CD4-positive, alpha-beta T cell treated with Interferon alpha-2 for 1 hour (primary cell): Measurements from ENCODE around the gene ATRN.

Experiments
- DNase-seq, 2 donors: peaks; one replicate each; pipeline ENCODE4 v3.0.0-alpha.2; 2020 to 2022

The ATRN gene

DNA sequence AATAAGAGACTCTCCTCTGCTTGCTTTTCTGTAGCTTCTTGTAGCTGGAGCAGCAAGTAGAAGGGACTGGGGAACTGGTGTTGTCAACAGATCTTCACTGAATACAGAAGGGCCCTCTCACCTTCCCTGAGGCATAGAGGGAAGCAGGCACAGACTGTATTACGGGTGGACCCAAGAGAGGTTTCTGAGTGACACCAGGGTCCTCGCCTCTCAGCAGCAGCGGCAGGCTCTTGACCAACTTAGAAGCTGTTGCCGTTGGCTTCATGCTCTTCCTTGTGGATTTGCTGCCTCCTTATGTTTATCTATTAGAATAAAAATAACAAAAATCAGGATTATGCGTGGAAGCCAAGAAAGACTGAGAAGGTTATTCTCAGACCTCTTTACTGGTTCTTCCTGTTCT is 160.7 kb downstream of the ATRN start:
- DNase-seq = no peak

DNA sequence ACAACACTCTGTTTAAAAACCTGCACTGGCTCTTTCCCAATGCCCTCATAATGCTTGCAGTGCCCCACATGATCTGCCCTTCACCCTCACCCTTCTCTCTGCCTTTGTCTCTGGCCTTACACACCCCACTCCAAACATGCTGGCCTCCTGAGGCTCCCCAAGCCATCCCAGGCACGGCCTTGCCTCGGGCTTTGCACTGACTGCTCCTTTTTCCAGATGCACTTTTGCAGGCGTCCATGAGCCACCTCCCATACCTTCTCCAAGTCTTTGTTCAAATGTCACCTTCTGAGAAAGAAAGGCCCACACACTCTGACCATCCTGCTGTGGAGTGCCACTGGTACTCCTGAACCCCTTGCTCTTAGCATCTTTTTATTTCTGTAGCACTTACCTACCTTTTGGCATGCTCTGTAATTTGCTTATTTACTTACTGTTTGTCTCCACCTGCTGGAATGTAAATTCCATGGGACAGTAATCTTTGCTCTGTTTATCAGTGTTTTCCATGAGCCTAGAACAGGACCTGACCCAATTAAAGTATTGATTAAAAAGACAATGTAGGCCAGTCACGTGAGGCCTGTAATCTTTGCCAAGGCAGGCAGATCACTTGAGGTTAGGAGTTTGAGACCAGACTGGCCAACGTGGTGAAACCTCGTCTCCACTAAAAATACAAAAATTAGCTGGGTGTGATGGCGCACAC is 161.6 kb downstream of the ATRN start:
- no peak for DNase-seq

DNA sequence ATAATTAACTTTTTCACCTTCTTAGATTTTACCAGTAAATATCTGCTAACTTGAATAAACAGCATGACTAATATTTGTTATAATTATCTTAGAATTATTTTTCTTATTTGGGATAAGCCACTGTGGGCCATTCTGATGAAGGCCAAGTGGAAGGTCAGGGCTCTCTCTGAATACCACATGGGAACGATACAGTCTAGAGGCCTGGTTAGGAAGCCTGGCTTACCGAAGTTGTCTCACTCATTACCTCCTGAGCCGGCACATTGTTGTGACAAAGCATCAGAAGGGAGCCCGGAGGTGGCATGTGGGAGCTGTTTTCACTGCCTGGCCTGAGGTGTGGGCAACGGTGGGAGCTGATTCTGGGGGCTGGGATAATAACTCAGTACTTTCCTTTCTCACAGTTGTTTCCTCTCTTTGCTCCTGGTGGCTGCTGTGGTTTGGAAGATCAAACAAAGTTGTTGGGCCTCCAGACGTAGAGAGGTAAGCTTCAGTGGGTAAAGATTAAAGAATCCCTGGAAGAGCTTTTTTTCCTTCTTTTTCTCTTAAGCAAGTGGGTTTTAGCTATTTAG is 163.2 kb downstream of the ATRN start:
- DNase-seq = no peak

DNA sequence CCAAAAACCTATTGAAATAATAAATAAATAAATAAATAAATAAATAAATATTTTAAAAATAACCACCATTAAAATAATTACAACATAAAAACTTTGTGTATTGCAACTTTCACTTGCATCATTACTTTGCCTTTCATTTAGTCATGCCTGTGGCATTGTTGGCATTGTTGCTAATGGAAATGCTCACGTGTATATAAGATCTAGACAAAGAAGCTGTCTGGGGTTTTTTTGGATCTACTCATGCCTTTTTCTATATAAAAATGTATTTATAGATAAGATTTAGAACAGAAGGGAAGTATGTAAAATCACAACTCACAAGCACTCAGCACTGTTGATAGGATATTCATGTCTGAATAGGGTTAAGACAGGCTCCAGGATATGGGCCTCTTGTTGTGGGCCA is 164.5 kb downstream of the ATRN start:
- DNase-seq = no peak

DNA sequence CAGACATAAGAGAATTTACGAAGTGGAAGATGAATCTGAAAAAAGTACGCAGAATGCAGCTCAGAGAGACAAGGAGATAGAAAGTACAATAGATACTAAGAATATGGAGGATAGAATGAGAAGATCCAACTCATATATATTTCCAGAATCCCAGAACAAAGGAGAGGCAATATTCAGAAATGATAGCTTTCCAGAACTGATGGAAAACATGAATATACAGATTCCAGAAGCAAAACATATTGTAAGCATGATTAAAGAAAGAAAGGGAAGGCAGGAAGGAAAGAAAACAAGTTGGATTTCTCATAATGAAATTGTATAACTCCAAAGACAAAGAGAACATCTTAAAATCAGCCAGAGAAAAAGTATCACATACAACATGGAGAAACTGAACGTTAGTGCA is 169.4 kb downstream of the ATRN start:
- DNase-seq = no peak

DNA sequence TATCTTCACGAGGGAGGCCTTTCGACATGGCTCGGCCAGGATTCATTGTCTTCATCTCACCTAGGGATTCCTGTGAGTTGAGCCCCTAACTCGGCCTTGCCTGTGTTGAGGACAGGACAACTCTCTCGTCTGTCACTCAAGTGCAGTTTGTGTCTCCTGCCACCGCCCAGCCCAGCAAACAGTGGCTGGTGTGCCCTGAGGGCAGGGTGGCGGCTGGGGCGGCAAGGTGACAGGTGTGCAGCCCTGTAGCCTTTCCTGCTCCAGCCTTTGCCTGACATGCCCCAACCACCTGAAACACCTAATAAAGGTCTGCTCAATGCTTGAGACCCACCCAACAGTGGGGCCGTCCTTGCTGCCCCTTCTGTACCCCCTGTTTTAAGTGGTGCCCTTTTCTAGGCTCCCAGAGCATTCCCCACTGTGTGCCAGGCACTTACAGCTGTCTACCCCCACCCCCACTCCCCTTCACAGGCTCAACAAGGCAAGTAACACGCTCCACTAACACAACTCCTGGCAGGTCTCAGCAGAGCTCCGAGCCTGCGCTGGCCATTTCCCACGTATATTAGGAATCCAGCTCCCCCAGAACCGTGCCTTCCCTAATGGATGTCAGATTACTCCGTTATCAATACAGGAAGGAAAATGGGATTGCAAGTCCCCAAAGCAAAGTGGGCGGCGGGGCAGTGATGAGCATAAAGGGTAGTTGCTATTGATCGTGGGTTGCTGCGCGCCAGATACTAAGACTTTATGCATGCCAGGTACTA is 174.7 kb downstream of the ATRN start:
- no peak for DNase-seq

DNA sequence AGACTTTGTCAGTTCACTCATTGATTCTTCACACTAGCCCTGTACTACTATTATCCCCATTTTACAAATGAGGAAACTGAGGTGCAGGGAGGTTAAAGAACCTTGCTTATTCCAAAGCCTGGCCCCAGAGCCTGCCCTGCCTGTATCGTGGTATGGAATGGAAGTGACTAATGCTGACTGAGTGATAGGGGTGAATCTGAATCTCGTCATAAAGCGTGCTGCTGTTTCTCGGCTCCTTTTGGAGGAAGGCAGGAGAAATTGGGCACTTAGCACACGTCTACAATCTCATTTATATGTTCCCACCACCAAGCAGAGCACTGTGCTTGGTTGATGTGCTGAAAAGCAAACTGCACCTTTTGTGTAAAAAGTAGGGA is 175.2 kb downstream of the ATRN start:
- DNase-seq = no peak

DNA sequence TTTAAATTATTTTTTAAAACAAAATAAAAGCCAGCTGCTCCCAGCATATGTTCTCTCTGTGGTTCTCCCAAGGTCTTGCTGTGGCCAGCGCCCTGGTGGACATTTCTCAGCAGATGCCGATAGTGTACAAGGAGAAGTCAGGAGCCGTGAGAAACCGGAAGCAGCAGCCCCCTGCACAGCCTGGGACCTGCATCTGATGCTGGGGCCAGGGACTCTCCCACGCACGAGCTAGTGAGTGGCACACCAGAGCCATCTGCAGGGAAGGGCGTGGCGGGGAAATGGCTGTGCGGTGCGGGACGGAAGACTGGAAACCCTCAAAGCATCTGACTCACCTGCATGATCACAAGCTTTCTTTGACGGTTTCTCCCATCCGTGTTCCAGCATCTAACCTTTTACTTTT is 175.8 kb downstream of the ATRN start:
- DNase-seq = no peak

DNA sequence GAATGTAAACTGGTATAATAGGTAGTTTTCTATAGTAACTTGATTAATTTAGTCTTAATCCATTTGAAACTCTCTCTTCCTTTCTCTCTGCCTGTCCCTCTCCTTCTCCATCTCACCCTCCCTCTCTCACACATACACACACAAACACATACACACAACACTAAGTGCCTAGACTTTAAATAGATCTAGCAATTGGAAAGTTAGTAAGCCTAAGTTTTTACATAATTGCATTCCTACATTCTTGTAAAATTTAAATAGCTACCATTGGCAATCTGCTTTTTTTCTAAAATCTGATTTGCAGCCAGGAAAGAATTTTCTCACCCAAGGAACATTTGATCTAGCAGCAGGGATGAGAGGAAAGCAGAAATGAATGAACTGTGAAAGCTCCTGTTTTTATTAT is 176.7 kb downstream of the ATRN start:
- no peak for DNase-seq

DNA sequence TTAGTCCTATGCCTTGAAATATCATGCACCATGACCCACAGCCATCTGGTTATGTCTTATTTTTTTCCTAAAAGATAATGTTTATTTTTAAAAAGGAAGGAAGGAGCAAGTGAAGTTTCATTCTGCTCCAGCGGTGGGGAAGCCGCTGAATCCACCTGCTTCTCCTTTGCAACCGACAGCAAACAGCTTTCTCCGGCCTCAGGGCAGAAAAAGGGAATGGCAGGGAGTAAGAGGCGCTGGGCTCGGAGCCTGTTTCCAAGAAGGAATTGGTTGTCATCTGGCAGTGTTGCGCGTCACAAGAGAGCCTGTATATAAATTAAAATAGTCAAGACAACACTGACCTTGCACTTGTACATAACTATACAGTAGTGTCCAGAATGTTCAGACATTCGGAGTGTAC is 178.1 kb downstream of the ATRN start:
- DNase-seq = no peak

DNA sequence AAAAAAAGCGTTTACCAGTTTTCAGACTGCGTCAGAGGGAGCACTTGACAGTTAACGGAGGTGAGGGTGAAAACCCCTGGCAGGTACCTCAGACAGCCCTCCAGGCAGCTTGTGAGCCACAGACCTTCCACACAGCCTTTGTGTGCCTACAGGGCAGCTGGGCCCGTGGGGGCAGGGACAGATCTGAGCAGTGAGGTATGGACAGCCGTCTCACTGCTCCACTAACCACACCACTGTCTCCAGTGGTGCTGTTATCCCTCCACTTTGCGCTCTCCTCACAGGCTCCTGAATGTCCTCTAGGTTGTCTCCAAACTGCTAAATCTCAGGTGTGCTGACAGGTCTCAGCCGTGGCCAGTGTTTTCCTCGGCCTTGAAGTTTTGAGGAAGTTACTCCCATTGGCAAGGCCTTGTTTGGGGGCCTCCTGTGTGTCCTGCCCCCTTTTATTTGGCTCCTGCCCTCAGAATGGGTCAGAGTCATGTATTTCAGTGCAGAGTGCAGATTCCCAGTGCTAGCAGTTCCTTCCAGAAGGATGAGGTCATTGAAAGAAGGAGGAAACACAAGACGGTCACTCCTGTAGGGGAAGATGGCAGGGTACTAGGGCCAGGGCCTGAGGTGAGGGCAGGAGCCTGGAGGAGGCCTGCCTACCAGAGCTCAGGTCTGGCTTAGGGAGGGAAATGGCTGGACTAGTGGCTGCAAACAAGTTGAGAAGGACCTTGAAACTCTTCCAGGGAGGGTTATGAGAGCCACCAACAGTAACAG is 180.6 kb downstream of the ATRN start:
- no peak for DNase-seq

DNA sequence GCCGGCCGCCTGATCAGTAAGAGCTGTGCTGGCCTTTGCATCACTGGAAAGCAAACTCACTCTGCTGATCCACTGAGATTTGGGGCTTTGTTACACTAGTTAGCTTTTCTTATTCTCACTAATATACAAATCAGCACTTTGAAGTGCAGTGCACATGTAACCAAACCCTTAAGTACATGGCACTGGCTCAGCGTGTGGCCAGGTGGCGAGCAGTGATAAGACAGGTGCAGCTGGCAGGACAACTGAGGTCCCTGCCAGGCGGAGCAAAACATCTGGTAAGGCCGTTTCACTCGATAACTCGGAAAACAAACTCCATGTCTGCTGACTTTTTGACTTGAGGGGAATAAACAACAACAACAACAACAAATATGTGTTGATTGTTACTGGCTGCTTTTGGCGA is 181.4 kb downstream of the ATRN start:
- DNase-seq = no peak

DNA sequence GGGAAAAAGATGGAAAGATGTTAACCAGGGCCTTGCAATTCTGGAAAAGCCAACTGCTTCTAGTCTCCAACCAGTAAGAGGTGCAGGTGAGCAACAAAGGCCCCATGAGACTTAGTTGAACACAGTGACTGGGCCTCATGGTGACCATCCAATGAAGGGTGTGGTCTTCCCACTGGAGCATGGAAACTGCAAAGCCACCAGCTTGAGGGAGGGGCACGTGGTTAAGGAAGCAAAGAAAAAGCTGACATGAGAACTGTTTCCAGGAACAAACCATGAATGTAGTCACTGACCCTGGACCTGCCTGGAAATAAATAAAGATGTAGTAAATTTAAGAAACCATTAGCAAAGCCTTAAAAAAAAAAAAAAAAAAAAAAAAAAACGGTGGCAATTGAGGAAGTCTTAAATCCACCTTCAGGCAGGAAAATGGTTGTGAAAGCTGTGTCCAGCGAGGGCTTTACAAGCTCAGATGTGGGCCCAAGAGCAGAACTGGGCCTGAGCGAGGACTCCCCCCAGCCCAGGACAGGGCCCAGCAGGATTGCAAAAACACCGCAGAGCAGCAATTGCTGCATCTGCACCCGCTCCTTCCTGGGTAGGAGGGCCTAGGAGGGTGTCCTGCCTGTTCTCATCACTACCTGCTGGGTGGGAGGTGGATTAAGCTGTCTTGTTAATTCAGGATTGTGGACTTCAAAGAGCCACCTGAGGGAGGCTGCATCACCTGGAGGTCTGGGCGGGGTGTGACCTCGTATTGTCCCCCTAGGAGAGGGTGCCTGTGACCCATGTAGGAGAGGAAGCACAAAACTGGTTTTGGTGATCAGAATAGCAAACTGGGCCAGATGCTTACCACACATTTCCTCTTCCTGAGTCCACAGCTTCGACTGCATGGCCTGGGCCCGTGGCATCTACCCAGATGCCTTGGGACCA is 182.1 kb downstream of the ATRN start:
- no peak for DNase-seq

DNA sequence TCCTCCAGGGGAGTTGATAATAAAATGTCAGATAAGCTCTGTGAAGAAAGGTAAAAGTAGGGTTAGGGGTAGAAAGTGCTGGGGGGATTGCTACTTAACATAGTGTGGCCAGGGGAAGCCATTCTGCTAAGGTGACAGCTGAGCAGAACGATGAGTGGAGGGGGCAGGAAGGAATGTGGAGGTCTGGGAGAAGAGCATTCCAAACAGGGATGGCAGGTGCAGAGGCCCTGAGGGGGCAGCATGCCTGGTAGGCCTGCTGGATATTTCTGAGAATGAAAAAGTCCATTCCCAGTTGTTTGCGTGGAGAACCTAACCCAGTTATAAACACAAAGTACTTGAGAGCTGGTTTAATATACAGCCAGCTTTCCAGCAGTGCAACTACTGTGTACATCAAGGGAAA is 183.1 kb downstream of the ATRN start:
- DNase-seq = no peak

DNA sequence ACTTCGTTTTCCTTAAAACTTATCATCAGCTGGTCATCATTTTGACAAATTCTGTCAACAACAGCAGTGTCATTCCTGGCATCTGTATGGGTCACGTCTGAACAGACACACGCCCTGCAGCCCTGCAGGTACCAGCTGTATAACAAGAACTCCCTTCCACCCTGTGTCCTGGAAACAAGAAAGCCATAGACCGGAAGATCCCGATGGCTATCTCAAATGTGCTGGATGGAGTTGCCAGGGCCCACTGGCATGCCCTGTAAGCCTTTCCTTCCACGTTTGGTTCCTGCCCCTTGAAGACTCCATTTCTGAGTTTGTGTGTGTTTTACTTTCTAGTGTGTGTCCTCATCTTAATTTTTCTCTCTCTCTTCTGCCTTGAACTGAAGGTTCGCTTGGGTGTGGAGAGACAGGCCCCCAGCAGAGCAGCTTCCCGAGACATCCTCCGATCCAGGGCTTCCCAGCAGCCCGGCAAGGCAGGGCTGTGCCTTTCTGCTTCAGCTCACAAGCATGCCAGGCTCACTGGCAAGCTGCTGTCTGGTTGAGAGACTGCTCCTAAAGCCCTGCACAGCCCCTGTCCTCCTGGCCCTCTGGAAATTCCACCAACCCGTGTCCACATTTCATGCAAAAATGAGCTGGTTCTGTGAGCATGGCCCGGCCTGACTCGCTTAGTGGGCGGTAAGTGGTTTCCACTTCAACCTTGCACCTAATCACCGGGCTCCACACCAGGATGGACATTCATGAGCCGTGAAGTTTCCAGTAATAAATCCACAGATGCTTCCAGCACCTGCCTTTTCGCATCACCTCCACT is 183.7 kb downstream of the ATRN start:
- DNase-seq = no peak

DNA sequence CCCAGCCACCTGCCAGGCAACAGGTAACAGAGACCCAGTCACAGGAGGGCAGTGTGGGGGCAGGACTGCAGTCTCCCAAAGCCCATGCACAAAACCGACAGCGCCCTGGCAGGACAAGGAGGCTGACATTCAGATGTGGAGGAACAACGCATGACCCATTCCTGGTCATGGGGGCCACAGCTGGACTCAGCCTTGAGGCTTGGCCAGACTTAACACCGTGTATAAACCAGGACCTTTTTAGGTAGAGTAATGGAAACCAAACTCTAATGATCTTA is 184.2 kb downstream of the ATRN start:
- no peak for DNase-seq

DNA sequence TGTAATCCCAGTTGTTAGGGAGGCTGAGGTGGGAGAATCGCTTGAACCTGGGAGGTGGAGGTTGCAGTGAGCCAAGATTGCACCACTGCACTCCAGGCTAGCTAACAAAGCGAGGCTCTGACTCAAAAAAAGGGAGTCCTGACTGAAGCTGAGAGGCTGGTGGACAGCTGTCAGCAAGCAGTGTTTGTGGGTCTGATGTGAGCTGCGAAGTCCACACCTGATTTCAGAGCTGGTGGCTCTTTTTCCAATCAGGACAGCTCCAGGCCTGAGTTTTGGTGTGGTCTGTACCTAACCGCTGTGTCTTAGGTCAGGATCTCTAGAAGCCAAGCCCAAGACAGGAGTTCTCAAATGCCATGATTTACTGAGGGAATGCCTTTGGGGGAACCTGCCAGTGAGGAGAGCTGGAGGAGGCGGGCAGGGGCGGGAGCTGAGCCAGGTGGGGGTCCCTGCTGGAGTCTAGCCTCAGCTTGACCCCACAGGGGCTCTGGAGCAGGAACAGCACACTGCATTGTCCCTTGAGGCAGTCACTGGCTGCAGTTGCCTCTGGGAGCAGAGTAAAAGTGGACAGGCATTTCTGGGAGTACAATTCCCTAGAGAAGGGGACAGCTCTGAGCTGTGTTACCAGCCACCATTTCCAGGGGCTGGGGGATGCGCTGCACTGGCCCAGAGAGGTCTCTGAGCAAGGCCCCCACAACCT is 187.3 kb downstream of the ATRN start:
- no peak for DNase-seq

DNA sequence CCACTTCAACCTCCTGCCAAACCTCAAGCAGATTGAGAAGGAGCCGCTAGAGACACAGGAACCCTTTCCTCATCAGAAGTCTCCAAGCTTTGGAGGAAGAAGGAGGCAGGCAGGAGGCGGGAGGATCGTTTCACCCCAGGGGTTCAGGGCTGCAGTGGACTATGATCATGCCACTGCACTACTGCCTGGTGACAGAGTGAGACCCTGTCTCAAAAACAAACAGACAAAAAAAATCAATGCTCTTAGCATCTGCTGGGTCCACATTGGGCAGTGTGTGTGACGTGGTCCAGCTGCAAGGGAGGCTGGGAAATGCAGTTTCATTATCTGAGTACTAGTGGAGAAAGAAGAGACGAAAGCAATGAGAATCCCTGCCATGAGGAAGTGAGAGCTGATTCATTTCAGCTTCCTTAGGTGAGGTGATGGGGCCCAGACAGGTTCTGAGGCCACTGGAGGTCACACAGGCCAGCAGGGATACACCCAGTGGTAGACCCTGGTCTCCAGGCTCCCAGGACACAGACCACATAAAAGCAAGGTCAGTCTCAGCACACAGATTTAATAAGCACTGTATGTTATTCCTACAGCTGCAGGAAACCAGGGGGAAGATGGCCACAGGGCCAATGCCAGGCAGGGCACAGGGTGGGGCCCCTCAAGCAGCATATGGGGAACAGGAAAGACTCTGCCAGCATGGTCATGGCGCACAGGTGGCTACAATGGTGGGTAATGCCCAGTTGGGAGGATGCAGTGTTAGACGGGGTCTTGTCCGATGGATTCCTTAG is 188.1 kb downstream of the ATRN start:
- DNase-seq = no peak

DNA sequence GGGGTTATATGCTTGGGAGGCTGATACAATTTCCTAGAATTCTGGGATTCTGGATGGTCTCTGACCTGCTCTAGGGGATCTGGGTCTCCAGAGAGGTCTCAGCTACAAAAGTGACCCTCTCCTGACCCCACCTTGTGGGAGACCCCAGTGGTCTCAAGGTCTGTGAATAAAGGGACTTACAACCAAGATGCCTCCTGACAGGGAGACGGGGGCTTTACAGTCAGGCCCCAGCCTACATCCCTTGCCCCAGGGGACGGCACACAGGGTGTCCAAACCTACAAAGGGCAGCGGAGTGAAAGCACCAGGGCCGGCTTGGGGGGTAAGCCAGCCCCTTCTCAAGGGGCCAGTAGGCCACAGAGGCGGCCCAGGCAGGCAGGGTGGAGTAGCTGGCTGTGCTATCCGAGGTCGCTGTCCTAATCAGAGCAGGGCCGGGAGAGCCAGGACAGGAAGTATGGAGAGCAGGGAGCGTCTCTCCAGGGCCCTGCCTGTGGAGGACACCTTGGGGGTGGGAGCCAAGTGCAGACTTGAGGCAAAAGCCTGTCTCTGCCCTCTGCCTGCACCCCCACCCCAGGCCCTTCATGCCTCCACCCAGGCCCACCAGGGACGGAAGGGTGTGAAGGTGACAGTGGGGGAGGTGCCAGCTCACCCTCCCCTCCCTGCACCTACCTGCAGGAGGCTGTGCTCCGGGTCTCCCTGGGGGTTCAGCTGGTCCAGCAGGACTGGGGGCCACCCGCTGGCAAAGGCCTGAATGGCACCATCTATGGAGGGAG is 188.9 kb downstream of the ATRN start:
- no peak for DNase-seq
